Endodermal cell (in vitro differentiated cells): ENCODE results near the gene LRBA. TPM values are rescaled to one million over a fixed set of nuclear protein-coding genes. Genes with fewer than 3 reads are reported as not detected.

Source experiments
- DNase-seq: peaks from one replicate; pipeline ENCODE4 v3.0.0-alpha.2; 2017
- H3K27ac ChIP-seq: 2 replicates; pipeline ENCODE4 v1.5.1; 2013; ENCODE audit warnings: mild to moderate bottlenecking, low read depth, low read length, moderate library complexity
- H3K27me3 ChIP-seq: 2 replicates; pipeline ENCODE4 v1.6.1; 2013; ENCODE audit warnings: mild to moderate bottlenecking, low read length, moderate library complexity; ENCODE audit not compliant: insufficient read depth, control insufficient read depth, poor library complexity, severe bottlenecking
- H3K36me3 ChIP-seq: 2 replicates; pipeline ENCODE4 v1.7.0; 2013; ENCODE audit warnings: mild to moderate bottlenecking, low read length, moderate library complexity; ENCODE audit not compliant: control insufficient read depth, insufficient read depth
- H3K4me1 ChIP-seq: one replicate; pipeline ENCODE4 v1.7.0; 2013; ENCODE audit warnings: low read length; ENCODE audit not compliant: control insufficient read depth, insufficient read depth
- H3K4me3 ChIP-seq: 2 replicates; pipeline ENCODE4 v1.5.1; 2013; ENCODE audit warnings: mild to moderate bottlenecking, low read length, moderate library complexity
- H3K9ac ChIP-seq: 2 replicates; pipeline ENCODE4 v1.6.1; 2013; ENCODE audit warnings: mild to moderate bottlenecking, low read length, moderate library complexity; ENCODE audit not compliant: poor library complexity, severe bottlenecking; ENCODE audit errors: extremely low read depth
- H3K9me3 ChIP-seq: 2 replicates; pipeline ENCODE4 v1.6.1; 2013; ENCODE audit warnings: mild to moderate bottlenecking, low read length, moderate library complexity; ENCODE audit not compliant: control insufficient read depth
- H3K27ac Mint-ChIP-seq: 2 replicates; pipeline ENCODE4 v1.8.0; 2020; ENCODE audit warnings: mixed read lengths
- H3K27me3 Mint-ChIP-seq: 2 replicates; pipeline ENCODE4 v1.8.0; 2021; ENCODE audit warnings: mild to moderate bottlenecking, mixed read lengths; ENCODE audit not compliant: insufficient read depth
- H3K36me3 Mint-ChIP-seq: 2 replicates; pipeline ENCODE4 v1.8.0; 2020; ENCODE audit warnings: low read depth, mixed read lengths
- H3K4me1 Mint-ChIP-seq: 2 replicates; pipeline ENCODE4 v1.8.0; 2020; ENCODE audit warnings: mixed read lengths
- H3K4me3 Mint-ChIP-seq: 2 replicates; pipeline ENCODE4 v1.8.0; 2020; ENCODE audit warnings: mild to moderate bottlenecking, moderate library complexity, mixed read lengths
- H3K9me3 Mint-ChIP-seq: 2 replicates; pipeline ENCODE4 v1.8.0; 2020; ENCODE audit warnings: mild to moderate bottlenecking, mixed read lengths
- WGBS, 2 experiments: methylation state at CpG; one replicate each; pipeline versions ENCODE4 v1.1.5 to v1.1.7; 2013; ENCODE audit warnings: missing lambda C conversion rate in 2 of 2, mixed read lengths in 1 of 2; ENCODE audit not compliant: insufficient coverage in 1 of 2, insufficient read length in 1 of 2; 5-methylcytosine and 5-hydroxymethylcytosine counted together
- total RNA-seq, 2 donors: library from RNA; stranded (reverse); fragmentation: NEBNext Ultra II Directional in 1 of 2; extraction: Animal tissue kit (Norgen Biotek cat#: 25700) in 1 of 2; gene quantifications; 2 replicates in 1 of 2; 3 replicates in 1 of 2; pipeline ENCODE4 v1.2.1, GENCODE V29; 2021
- TF ChIP-seq, protein P1 (sequence below): fragments of 200-600 bp; sonication (generic); conservative IDR thresholded peaks from 2 replicates; pipeline ENCODE4 v1.5.0; 2021; ENCODE audit warnings: antibody characterized with exemption, mild to moderate bottlenecking

LRBA gene
- total RNA-seq, 2 donors from 2014 or later: 77.3 to 95.9 TPM

DNA sequence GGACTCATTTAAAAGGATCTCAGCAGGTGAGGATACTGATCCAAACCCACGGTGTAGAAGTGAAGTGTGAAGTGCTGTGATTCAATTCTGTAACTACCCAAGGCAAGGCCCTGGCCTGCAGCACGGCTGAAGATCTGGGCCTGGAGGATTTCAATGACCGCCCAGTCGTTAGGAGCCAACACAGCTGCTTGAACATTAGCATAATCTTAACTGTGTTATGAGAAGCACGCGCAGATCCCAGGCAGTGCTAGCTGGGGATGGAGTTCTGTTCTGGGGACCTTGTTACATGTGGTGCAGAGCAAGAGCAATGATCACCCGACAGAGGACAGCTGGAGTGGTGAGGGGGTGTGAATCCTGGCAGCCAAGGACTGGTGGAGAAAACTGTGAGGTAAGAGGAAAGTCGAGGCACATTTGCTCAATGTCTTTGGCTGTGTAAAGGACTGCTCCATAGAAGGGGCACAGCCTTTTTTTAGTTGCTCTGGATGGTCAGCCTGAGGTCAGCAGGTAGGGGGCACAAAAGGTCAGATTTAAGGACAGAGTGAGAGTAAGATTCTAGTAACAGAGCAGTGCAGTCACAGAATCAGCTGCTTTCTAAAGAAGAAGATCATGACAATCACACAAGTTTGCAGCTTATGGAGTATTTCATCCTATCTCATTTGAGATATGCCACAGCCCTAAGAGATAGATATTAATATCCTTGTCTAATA is 755.1 kb downstream of the LRBA start:
- H3K36me3 Mint-ChIP-seq: no peaks in the 10 kb centered on the region
- H3K9ac ChIP-seq: no peak overlapping the region
- no peak overlapping the region for H3K27ac Mint-ChIP-seq
- H3K9me3 Mint-ChIP-seq: peaks cover under 1% of the 10 kb centered on the region
- 89 to 95% methylated on average over 7 to 8 of the region's 8 CpGs for WGBS, 2 experiments
- peaks cover 10% of the 10 kb centered on the region for H3K36me3 ChIP-seq
- TF ChIP-seq, protein P1, sequence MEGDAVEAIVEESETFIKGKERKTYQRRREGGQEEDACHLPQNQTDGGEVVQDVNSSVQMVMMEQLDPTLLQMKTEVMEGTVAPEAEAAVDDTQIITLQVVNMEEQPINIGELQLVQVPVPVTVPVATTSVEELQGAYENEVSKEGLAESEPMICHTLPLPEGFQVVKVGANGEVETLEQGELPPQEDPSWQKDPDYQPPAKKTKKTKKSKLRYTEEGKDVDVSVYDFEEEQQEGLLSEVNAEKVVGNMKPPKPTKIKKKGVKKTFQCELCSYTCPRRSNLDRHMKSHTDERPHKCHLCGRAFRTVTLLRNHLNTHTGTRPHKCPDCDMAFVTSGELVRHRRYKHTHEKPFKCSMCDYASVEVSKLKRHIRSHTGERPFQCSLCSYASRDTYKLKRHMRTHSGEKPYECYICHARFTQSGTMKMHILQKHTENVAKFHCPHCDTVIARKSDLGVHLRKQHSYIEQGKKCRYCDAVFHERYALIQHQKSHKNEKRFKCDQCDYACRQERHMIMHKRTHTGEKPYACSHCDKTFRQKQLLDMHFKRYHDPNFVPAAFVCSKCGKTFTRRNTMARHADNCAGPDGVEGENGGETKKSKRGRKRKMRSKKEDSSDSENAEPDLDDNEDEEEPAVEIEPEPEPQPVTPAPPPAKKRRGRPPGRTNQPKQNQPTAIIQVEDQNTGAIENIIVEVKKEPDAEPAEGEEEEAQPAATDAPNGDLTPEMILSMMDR: peak; percentile 62
- no peak overlapping the region for H3K4me3 ChIP-seq
- H3K27me3 ChIP-seq: no peaks in the 10 kb centered on the region
- no peak overlapping the region for H3K4me3 Mint-ChIP-seq
- no peak for DNase-seq
- peaks cover 31% of the 10 kb centered on the region for H3K4me1 Mint-ChIP-seq
- no peaks in the 10 kb centered on the region for H3K9me3 ChIP-seq
- H3K4me1 ChIP-seq: peaks cover 2% of the 10 kb centered on the region
- no peak overlapping the region for H3K27ac ChIP-seq
- peaks cover 2% of the 10 kb centered on the region for H3K27me3 Mint-ChIP-seq

DNA sequence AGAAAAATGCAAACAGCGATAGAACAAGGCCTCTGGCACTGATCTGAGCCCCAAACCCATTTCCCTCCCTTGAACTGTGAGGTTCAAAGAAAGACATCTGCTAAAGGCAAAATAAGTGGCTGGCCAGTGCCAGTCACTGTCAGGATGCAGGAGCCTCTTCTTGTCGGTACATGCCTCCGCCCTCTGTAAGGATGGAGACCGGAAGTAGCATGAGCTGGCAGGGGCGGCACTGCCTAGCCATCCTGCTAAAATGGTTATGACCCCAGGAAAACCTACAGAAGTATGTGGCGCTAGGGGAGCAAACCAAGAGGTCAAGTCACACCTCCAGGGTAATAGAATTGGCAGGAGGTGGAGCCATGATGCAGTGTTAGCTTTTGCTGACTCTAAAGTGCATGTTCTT is 756.5 kb downstream of the LRBA start:
- Mint-ChIP-seq H3K9me3 (peaks cover 2% of the 10 kb centered on the region), H3K27ac (no peak overlapping the region), H3K4me3 (no peak overlapping the region), H3K36me3 (no peaks in the 10 kb centered on the region), H3K27me3 (peaks cover 2% of the 10 kb centered on the region), H3K4me1 (peaks cover 31% of the 10 kb centered on the region)
- H3K27me3 ChIP-seq: no peaks in the 10 kb centered on the region
- DNase-seq: no peak
- H3K9ac ChIP-seq: no peak overlapping the region
- 93 to 94% methylated on average over 6 of the region's 6 CpGs for WGBS, 2 experiments
- H3K9me3 ChIP-seq: no peaks in the 10 kb centered on the region
- H3K27ac ChIP-seq: no peak overlapping the region
- no peaks in the 10 kb centered on the region for H3K36me3 ChIP-seq
- TF ChIP-seq, protein P1: no peak
- peaks cover 2% of the 10 kb centered on the region for H3K4me1 ChIP-seq
- H3K4me3 ChIP-seq: no peak overlapping the region

DNA sequence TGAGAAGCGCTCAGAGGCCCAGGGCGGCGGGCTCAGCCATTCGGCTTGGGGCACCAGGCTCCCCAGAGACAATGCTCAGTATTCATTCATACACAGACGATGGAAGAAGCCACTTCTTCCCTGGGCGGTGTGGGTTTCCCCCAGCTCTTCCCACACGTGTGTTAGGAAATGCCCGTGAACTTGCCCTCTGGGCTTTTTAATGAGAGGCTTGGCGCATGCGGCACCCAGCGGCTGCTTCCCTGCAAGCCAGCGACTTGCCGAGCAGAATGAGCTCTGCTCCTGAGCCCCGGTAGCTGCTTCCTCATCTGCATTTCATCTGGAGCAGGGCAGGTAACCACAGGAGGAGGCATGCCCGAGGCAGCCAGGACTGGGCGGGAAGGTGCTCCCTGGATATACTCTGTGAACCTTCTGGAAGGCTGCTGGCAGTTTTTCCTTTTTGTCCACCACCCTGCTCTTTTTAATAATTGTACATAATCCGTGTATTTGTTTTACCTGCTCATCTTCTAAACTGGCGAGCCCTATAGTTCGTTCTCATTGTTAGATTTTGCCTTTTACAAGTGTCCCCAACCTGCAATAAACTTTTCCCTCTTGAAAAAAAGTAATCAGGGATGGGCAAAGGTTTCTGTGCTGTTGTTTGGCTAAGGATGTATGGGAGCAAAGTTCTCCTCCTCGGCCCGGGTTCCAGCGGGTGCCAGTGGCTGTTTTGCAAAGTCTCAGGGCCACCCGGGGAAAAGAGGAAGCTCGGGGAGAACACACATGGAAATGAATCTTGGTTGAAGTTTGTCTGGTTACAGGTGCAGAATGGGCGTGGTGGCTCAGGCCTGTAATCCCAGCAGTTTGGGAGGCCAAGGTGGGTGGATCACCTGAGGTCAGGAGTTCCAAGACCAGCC is 758.0 kb downstream of the LRBA start:
- Mint-ChIP-seq H3K27ac (peak overlapping the region; percentile 61), H3K9me3 (peaks cover 2% of the 10 kb centered on the region), H3K4me3 (no peak overlapping the region), H3K27me3 (peaks cover 2% of the 10 kb centered on the region), H3K36me3 (no peaks in the 10 kb centered on the region), H3K4me1 (peaks cover 31% of the 10 kb centered on the region)
- H3K9ac ChIP-seq: no peak overlapping the region
- H3K27ac ChIP-seq: no peak overlapping the region
- no peaks in the 10 kb centered on the region for H3K36me3 ChIP-seq
- H3K4me3 ChIP-seq: no peak overlapping the region
- DNase-seq: peak; percentile 88
- H3K9me3 ChIP-seq: no peaks in the 10 kb centered on the region
- WGBS, 2 experiments: 78 to 80% methylated on average over 15 to 25 of the region's 25 CpGs
- TF ChIP-seq, protein P1: peak; percentile 26
- H3K4me1 ChIP-seq: peaks cover 2% of the 10 kb centered on the region
- no peaks in the 10 kb centered on the region for H3K27me3 ChIP-seq
